ENCODE measurements around the gene BICD2. TPM values are rescaled to one million over a fixed set of nuclear protein-coding genes. Genes with fewer than 3 reads are reported as not detected.

The BICD2 gene
- total and polyA plus RNA-seq, 9 of the 15 experiments (the other 6 are each of a cell fraction or from before 2014, with no cell fraction given) = 3.6 to 23.4 (median 11.8) TPM

GRCh38 chr9:92808726-92809451, 44.3 kb upstream of the BICD2 start:
- no TSS peak for BruUV-seq (replicated peaks)
- POLR2A ChIA-PET = no interaction called here
- Histone ChIP-seq H3K4me2 (ENCODE audit: insufficient read depth, low read length) (peak overlapping the region; percentile 49), H3K79me2 (ENCODE audit: control insufficient read depth, insufficient read depth, low read length) (no peaks in the 10 kb centered on the region), H3K4me3 (no peak overlapping the region; the same call in 1 of the 2 replicates), H3K9me1 (ENCODE audit: control insufficient read depth, insufficient read depth, low read length) (no peaks in the 10 kb centered on the region), H3K27me3 (ENCODE audit: control insufficient read depth in 2 of 2, insufficient read depth in 2 of 2, low read length in 2 of 2) (peaks cover 7 to 44% of the 10 kb centered on the region in 2 experiments; a peak in 3 of 5 replicates), H4K20me1 (replicated peaks; ENCODE audit: control insufficient read depth, insufficient read depth, low read length) (no peaks in the 10 kb centered on the region), H3K4me1 (replicated peaks in 1 of 2; ENCODE audit: control insufficient read depth in 2 of 2, insufficient read depth in 2 of 2, low read length in 2 of 2) (peaks cover 0 to 29% of the 10 kb centered on the region in 2 experiments; a peak in 2 of 5 replicates), H3K9ac (ENCODE audit: insufficient read depth in 1 of 2, low read depth in 2 of 2, low read length in 2 of 2) (peak overlapping the region in 1 of 2 experiments; percentile 83; a peak in 2 of 4 replicates), H3K36me3 (ENCODE audit: control insufficient read depth, insufficient read depth, low read length) (no peaks in the 10 kb centered on the region), H3K9me3 (replicated peaks; ENCODE audit: control insufficient read depth, insufficient read depth, low read depth, low read length) (no peaks in the 10 kb centered on the region; the same call in 1 of the 2 replicates), H3K27ac (ENCODE audit: extremely low read depth, low read depth, low read length) (no peak overlapping the region), H2AFZ (ENCODE audit: low read depth, low read length) (peak overlapping the region; percentile 70; the same call in 1 of the 2 replicates)
- CTCF ChIA-PET (ENCODE audit: low intra/inter-chr PET ratio) = no interaction called here
- ATAC-seq = peak; percentile 91
- intact Hi-C loops (cut with micrococcal nuclease) = no loop called here
- 13% methylated on average over 43 of the region's 60 CpGs for WGBS (ENCODE audit: insufficient coverage, low coverage, missing lambda C conversion rate)
- no peak for FAIRE-seq
- in situ Hi-C loops (cut with MboI) = no loop called here
- DNase-seq (ENCODE audit: extremely low read depth in 1 of 4, low spot score in 3 of 4) = peak; percentile 38 to 55 (median 48)
- TF ChIP-seq PCBP1 (IDR thresholded peaks at IDR 0.05; ENCODE audit: low read depth, low read length, poor library complexity, severe bottlenecking) = no peak
- peak; percentile 38 for TF ChIP-seq CTCFL (IDR thresholded peaks at IDR 0.05; ENCODE audit: borderline replicate concordance, insufficient read depth, low read depth, low read length, poor library complexity, severe bottlenecking)
- TF ChIP-seq ZFP36 (IDR thresholded peaks at IDR 0.05; ENCODE audit: low read depth, low read length, partially characterized antibody) = peak; percentile 71
- TF ChIP-seq UBTF (IDR thresholded peaks at IDR 0.05; ENCODE audit: borderline replicate concordance in 1 of 2, low read depth in 2 of 2, low read length in 2 of 2) = peak; percentile 93 to 96; a peak in 3 of 4 replicates
- TF ChIP-seq KDM4B (IDR thresholded peaks at IDR 0.05; ENCODE audit: borderline replicate concordance in 2 of 2, low read depth in 1 of 2) = no peak
- peak in 1 of 2 experiments; percentile 51; a peak in 1 of 4 replicates for TF ChIP-seq MLLT1 (IDR thresholded peaks at IDR 0.05)
- 0 out of 2 replicates have a peak, but pooled peaks have one; percentile 16 for TF ChIP-seq L3MBTL2 (IDR thresholded peaks at IDR 0.05)
- TF ChIP-seq TFAP4 (CRISPR knock-in tag; IDR thresholded peaks at IDR 0.05; ENCODE audit: borderline replicate concordance) = 0 out of 2 replicates have a peak, but pooled peaks have one; percentile 23
- TF ChIP-seq RAD21 (CRISPR knock-in tag; conservative IDR thresholded peaks at IDR 0.05 in 1 of 2, IDR thresholded peaks at IDR 0.05 in 1 of 2) = peak in 1 of 2 experiments; percentile 13; a peak in 2 of 4 replicates
- TF ChIP-seq NRF1 (conservative IDR thresholded peaks at IDR 0.05 in 1 of 2, IDR thresholded peaks at IDR 0.05 in 1 of 2) = peak; percentile 67 to 77
